Ascending aorta (tissue), 2 donors: Measurements from ENCODE around the gene ZDHHC3. TPM values are rescaled to one million over a fixed set of nuclear protein-coding genes. Genes with fewer than 3 reads are reported as not detected.
"Not testable (repeated sequence)": the region's sequence is repeated elsewhere in the genome, so short reads cannot be mapped to it uniquely, and the experiment has no call there.

Source experiments
- DNase-seq, 2 donors: peaks; one replicate each; pipeline ENCODE4 v3.0.0-alpha.2; 2019; ENCODE audit warnings: low spot score in 2 of 2
- H3K27ac ChIP-seq, 2 donors: fragments of 200-600 bp; sonication (generic); one replicate each; pipeline ENCODE4 v1.5.1; 2016 to 2017; ENCODE audit warnings: mild to moderate bottlenecking in 1 of 2
- H3K27me3 ChIP-seq: fragments of 200-600 bp; sonication (generic); one replicate; pipeline ENCODE4 v1.5.1; 2017
- H3K36me3 ChIP-seq, 2 donors: fragments of 200-600 bp; sonication (generic); one replicate each; pipeline ENCODE4 v1.5.1; 2016
- H3K4me1 ChIP-seq, 2 donors: fragments of 200-600 bp; sonication (generic); one replicate each; pipeline ENCODE4 v1.5.1; 2016 to 2017; ENCODE audit warnings: mild to moderate bottlenecking in 1 of 2
- H3K4me3 ChIP-seq, 2 donors: fragments of 200-600 bp; sonication (generic); one replicate each; pipeline ENCODE4 v1.5.1; 2016 to 2017; ENCODE audit warnings: mild to moderate bottlenecking in 1 of 2
- H3K9me3 ChIP-seq, 2 donors: fragments of 200-600 bp; sonication (generic); one replicate each; pipeline ENCODE4 v1.5.1; 2016
- CTCF ChIP-seq, 3 experiments: fragments of 200-600 bp in 2 of 3; fragments of 450-650 bp in 1 of 3; sonication (generic) in 2 of 3; IDR thresholded peaks; one replicate each; pipeline ENCODE4 v1.5.1; 2016 to 2019; ENCODE audit warnings: antibody characterized with exemption in 3 of 3, mild to moderate bottlenecking in 1 of 3, moderate library complexity in 1 of 3
- intact Hi-C: fragments of 100-400 bp; cut with DNase I; formaldehyde crosslinking; loops from one replicate; pipeline ENCODE4 v1.15.1; 2023
- total RNA-seq: library from RNA; depleted of rRNA; stranded (reverse); fragments of >200 nt; gene quantifications from one replicate; pipeline ENCODE4 v1.1.0, GENCODE V29; 2016

Gene ZDHHC3
- total RNA-seq, 1 donor from 2014 or later = 67.8 TPM

- no peaks in the 10 kb centered on the region for H3K9me3 ChIP-seq
Observed at GRCh38 chr3:44989141-44989540, 13.2 kb upstream of the ZDHHC3 start.

GRCh38 chr3:44988073-44988472 is 12.1 kb upstream of the ZDHHC3 start:
- Histone ChIP-seq H3K27ac (no peak overlapping the region), H3K36me3 (peaks cover 3 to 24% of the 10 kb centered on the region in 2 donors), H3K4me1 (no peaks in the 10 kb centered on the region), H3K9me3 (no peaks in the 10 kb centered on the region), H3K27me3 (no peaks in the 10 kb centered on the region), H3K4me3 (no peak overlapping the region)
- intact Hi-C loops = no loop called here
- TF ChIP-seq CTCF (IDR thresholded peaks at IDR 0.05) = peak in 1 of 3 experiments; percentile 18
- DNase-seq = no peak

More at GRCh38 chr3:44989141-44989540, 13.2 kb upstream of the ZDHHC3 start:
- no peak overlapping the region for H3K4me3 ChIP-seq
- intact Hi-C loops = no loop called here
- DNase-seq = peak in 1 of 2 donors; percentile 19
- no peak for TF ChIP-seq CTCF (IDR thresholded peaks at IDR 0.05)
- no peak overlapping the region for H3K27ac ChIP-seq
- no peaks in the 10 kb centered on the region for H3K27me3 ChIP-seq
- peaks cover 3 to 24% of the 10 kb centered on the region in 2 donors for H3K36me3 ChIP-seq
- no peaks in the 10 kb centered on the region for H3K4me1 ChIP-seq

- Histone ChIP-seq H3K27ac (no peak overlapping the region), H3K4me3 (no peak overlapping the region), H3K27me3 (no peaks in the 10 kb centered on the region), H3K4me1 (no peaks in the 10 kb centered on the region), H3K36me3 (peaks cover 3 to 24% of the 10 kb centered on the region in 2 donors), H3K9me3 (no peaks in the 10 kb centered on the region)
- no peak for DNase-seq
- TF ChIP-seq CTCF (IDR thresholded peaks at IDR 0.05) = no peak
- intact Hi-C loops = no loop called here
Observed at GRCh38 chr3:44987332-44987731, 11.4 kb upstream of the ZDHHC3 start.

- peaks cover 3 to 18% of the 10 kb centered on the region in 2 donors for H3K36me3 ChIP-seq
- H3K9me3 ChIP-seq, DNase-seq, H3K4me3 ChIP-seq, H3K4me1 ChIP-seq, intact Hi-C loops, H3K27ac ChIP-seq, H3K27me3 ChIP-seq: not testable (repeated sequence)
Observed at GRCh38 chr3:44986330-44986729, 10.4 kb upstream of the ZDHHC3 start.

GRCh38 chr3:44984335-44984734 is 8.4 kb upstream of the ZDHHC3 start:
- H3K4me3 ChIP-seq = no peak overlapping the region
- no peaks in the 10 kb centered on the region for H3K4me1 ChIP-seq
- no peaks in the 10 kb centered on the region for H3K9me3 ChIP-seq
- H3K36me3 ChIP-seq = no peaks in the 10 kb centered on the region
- no peak for TF ChIP-seq CTCF (IDR thresholded peaks at IDR 0.05)
- no peak overlapping the region for H3K27ac ChIP-seq
- H3K27me3 ChIP-seq = no peaks in the 10 kb centered on the region
- no peak for DNase-seq
- intact Hi-C loops = no loop called here

GRCh38 chr3:44983484-44983941 is 7.5 kb upstream of the ZDHHC3 start:
- Histone ChIP-seq H3K4me1 (no peaks in the 10 kb centered on the region), H3K27ac (peak overlapping the region; percentile 17 to 43), H3K36me3 (no peaks in the 10 kb centered on the region), H3K27me3 (no peaks in the 10 kb centered on the region), H3K9me3 (no peaks in the 10 kb centered on the region), H3K4me3 (no peak overlapping the region)
- intact Hi-C loops = no loop called here
- peak in 1 of 2 donors; percentile 15 for DNase-seq
- no peak for TF ChIP-seq CTCF (IDR thresholded peaks at IDR 0.05)
